GM19023 (cell line): Measurements from ENCODE around the gene GDF2.

Source experiments
- ATAC-seq: cut with Tn5 transposase; IDR thresholded peaks from one replicate; pipeline ENCODE4 v1.9.1; 2021; ENCODE audit warnings: mild to moderate bottlenecking, moderate library complexity; ENCODE audit not compliant: unreplicated experiment

Gene GDF2

GRCh38 chr10:47366731-47367460 lies 44.6 kb downstream of the GDF2 start:
- ATAC-seq = no peak

DNA sequence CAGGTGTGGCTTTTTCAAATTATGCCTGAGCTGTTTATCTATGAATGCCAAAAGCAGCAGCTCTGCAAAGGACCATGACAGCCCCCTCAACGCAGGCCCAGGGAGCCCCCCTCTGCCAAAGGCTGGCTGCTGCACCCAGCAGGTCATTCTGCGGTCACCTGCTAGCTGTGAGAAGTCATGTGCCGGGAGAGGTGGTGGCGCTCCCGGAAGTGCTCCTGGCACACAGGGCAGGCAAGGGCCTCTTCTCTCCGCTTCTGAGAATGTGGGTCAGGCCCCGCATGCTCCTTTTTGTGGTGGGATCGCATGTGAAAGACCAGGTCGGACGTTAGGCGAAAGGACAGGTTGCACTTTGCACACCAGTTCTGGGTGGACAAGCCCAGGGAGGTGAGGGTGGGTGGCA lies 45.4 kb downstream of the GDF2 start:
- no peak for ATAC-seq

- no peak for ATAC-seq
These were observed 46.4 kb downstream of the GDF2 start for GRCh38 chr10:47368431-47369180.

DNA sequence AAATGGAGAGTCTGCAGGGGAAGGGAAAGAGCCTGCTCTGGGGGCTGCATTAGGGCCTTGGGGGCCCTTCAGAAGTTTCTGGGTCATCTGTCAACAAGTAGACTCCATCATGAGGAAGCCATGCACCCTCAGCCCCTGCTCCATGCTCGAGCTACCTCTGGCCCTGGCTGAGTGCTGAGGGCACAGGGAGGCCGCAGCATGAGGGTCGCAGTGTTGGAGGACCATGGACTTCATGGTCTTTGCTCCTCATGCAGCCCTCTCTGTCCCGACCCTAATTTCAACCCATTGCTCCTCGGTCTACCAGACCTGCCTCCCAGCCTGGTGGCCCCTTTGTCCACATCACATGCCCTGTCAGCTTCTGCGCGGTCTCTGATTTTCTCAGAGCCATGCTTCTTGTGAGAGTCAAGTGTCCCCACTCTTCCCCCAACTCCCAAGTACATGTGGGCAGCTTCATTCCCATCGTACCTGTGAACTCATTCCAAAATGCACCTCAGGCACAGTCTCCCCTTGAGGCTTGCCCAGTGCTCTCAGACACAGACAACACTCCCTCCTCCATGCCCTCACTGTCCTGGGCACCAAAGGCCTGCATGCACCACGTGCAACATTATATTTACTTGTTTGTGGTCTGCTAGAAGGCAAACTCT lies 47.1 kb downstream of the GDF2 start:
- ATAC-seq = no peak

- ATAC-seq = no peak
These were observed 47.9 kb downstream of the GDF2 start for GRCh38 chr10:47370015-47370767.

GRCh38 chr10:47370878-47371277 lies 48.6 kb downstream of the GDF2 start:
- no peak for ATAC-seq

DNA sequence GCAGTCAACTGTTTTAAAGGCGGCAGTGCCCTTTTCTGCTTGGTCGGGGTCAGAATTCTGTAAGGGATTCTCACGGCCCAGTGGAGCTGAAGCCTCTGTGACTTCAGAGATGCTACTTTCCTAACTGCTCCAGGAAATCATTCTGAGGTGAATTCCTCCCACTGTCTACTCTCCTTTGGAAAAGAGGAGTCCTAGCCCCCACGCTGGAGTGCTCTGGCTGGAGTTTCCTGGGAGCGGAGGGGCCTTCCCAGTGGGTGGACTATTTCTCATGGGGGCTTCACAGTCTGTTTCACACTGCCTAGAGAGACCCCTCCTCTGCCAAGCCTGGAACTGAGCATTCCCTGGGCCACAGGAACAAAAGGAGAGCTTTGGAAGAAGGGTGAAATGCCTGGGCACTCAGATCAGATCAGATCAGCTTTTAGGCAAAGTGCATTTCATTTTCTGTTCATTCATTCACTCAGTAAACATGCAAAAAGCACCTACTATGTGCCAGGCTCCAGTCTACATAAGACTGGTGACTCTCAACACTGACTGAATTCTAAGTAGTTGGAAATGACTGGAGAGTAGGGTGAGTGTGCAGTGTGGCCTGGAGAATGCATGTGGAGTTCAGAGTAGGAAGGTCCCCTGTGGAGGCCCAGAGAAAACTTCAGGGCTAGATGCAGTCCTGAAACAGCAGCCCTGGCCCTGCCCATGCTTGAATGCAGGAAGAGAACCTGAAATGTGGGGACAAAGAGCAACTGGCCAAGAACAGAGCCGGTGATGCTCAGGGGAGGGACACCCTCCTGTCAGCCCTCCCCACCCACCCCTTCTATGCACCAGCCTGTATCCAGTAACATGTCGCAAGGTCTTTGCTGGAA lies 49.6 kb downstream of the GDF2 start:
- no peak for ATAC-seq

DNA sequence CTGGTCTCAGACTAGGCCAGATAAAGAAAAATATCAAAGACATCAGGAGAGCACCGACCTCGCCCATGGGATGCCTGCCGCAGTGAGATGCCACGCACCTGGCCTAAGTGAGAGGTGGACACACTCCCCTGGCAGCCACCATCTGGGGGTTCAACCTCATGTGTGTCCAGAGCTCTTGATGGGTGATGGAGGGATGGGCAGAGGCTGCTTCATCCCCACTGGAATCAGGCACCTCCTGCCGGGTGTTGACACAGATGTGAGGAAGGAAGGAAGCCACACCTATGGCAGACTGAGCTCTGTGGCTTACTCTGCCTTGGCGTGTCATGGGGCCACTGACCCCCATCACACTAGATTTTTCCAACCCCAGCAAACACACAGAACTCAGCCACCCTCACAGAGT lies 50.5 kb downstream of the GDF2 start:
- ATAC-seq = no peak

- ATAC-seq = no peak
These were observed 52.6 kb downstream of the GDF2 start for GRCh38 chr10:47374611-47375536.

GRCh38 chr10:47376522-47377220 lies 54.4 kb downstream of the GDF2 start:
- no peak for ATAC-seq
